Stimulated activated naive CD4-positive, alpha-beta T cell treated with Interleukin-2 at 50 U/mL for 16 hours (primary cell): ENCODE measurements around the gene MCM10.
A peak's percentile ranks its signal among the peaks of the same experiment; 100 is the strongest.
"Not testable (repeated sequence)": the region's sequence is repeated elsewhere in the genome, so short reads cannot be mapped to it uniquely, and the experiment has no call there.

Experiments used
- DNase-seq: peaks from one replicate; lab custom pipeline; 2025; lab: John Stamatoyannopoulos, UW

Gene MCM10

DNA sequence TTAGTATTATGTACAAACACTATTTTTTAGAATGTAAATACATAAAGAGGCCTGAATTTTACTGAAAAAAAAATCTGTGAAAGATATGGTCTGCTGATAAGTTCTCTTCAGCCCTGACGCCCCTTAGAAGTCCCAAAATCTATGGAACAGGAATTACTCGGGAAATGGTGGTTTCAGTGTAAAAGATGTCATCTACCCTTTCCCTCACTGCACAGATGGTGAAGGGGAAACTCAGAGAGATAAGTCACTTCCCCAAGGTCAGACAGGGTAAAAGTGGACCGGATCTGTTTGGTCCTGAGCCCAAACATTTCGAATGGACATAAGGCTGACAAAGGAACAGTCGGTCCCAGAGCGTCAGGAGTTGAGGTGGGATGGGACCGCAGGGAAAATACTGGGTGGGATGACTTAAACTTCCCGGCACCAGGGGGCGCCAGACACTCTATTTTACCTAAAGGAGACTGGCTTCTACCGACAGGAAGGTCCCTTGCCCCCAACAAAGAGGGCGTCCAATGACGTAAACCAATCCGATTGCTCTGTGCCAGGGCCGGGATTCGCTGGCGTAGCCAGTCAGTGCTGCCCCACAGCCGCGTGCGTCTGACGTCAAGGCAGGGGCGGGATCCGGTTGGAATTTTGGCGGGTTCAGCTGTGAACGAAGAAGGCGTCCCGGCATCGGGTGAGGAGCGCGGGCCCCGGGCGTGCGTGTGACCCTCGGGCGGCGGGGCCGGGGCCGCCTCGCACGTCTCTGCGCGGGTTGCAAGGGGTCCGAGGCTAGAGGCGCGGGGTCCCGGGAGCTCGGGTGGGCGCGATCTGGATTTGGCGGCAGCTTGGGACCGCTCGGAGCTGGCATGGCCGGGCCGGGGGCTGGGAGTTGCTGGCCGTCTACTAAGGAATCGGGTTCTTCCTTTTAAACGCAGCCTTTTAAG, at the start of gene MCM10:
MCM10 (plus strand) TSS at position 625 of the 923 bp plus-strand sequence. CDS start 2,645 bp downstream, outside the sequence.
- peak; percentile 97 for DNase-seq

DNA sequence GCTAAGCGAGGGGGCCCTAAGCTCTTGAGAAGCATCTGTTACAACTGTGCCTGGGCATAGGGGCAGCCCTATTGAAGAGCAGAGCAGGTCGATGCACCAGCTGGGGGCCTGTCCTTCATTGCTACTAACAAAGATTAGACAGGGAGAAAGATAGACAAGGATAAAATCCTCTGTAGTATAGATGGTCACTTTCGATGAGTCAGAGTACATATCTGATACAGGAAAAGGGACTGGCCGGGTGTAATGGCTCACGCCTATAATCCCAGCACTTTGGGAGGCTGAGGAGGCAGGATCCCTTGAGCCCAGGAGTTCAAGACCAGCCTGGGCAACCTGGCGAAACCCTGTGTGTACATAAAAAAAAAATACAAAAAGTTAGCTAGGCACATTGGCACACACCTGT, 47.8 kb upstream of the MCM10 start:
- DNase-seq, result no peak

DNA sequence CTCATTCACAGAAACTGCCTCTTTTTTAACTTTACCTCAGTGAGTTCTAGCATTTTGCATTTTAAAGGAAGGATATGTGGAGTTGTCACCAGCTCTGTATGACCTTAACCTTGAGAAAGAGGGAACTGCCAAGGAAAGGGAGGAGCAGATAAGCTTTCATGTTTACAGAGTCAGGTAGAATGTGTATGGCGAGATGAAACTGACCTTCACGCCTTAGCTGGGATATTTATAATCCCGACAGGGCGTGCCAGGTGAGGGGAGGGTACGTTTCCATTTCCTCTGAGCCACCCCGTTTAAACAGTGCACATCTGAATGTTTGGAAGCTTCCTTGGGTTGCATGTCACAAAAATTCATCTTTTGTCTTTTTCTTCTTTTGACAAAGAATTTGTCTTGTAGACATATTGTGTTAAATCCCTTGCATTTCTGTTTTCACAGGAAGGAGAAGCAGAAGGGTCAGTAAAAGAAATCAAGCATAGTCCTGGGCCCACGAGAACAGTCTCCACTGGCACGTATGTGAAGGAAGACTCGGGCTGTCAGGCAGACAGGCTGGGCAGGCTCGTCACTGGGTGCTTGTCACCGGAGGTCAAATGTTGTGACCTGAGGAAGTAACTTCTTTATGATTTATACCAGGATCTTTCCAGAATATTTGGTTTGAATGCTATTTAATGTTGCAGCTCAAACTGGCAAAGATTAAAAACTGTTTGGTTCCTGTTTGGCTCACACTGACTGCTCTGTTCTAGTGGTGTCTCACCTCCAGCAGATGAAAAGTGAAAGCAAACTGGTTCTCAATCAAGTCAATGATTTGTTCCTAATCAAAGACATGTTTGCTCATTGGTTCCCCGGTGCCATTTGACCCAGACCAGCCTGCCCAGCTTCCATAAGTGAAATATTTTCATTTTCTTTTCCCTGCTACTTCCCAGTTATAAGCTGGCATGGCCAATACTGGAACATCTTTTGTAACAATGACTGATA, 45.2 kb upstream of the MCM10 start:
- DNase-seq, result no peak

DNA sequence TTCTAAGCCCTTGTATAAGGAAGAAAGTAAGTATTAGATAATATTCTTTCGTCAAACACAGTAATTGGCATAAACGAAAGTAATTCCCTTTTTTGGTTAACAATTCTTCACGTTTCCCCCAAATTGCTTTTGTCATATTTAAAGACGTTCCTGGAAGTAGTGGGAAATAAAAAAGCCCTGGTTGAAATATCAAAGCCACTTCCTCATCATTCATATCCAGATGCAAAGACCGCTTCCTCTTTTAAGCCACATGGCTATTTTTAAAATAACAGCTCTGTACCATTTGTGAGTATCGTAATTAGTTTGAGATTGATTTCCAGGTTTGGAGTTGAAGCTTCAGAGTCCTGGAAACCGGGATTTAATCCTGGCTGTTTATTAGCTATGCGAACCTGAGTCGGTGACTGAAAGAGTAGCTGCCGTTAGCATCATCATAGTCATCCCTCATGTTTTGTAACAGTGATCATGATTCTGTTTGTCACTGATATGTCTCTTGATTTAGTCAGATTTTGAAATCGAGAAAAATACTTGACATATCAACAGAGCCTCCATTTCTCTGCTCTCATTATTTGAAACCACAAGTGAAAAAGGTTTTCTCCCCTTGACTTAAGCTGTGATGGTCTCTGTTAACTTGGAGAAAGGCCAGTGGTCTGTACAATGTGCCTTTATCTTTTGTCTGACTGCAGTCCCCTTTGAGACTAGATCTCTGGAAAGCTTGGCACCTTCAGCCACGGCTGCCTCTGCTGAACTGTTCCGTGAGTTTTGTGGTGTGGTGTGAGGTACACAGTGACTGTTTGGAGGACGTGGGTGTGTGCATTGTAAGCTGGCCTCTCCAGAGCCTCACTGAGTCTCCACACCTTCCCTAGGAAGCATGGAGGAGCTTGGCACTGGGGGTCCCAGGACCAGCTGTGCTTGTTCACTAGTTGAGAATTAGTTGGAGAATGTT, 43.2 kb upstream of the MCM10 start:
- DNase-seq, result no peak

DNA sequence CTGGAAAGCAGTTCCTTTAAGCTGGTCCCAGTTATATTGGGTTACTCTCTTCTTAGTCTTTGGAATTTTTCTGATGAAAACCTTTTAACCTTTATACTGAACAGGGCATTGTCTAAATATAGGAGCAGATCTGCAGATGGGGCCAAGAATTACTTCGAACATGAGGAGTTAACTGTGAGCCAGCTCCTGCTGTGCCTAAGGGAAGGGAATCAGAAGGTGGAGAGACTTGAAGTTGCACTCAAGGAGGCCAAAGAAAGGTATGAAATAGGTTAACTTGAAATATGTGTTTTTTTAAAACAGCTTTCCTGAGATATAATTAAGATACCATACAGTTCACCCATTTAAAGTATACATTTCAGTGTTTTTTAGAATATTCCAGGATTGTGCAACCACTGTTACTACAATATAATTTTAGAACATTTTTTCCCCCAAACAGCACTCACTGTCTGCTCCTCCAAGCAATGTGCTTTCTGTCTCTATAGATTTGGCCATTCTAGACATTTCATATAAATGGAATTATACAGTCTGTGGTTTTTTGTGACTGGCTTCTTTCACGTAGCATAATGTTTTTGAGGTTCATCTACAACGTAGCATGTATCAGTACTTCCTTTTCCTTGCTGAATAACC, 42.5 kb upstream of the MCM10 start:
- no peak for DNase-seq

DNA sequence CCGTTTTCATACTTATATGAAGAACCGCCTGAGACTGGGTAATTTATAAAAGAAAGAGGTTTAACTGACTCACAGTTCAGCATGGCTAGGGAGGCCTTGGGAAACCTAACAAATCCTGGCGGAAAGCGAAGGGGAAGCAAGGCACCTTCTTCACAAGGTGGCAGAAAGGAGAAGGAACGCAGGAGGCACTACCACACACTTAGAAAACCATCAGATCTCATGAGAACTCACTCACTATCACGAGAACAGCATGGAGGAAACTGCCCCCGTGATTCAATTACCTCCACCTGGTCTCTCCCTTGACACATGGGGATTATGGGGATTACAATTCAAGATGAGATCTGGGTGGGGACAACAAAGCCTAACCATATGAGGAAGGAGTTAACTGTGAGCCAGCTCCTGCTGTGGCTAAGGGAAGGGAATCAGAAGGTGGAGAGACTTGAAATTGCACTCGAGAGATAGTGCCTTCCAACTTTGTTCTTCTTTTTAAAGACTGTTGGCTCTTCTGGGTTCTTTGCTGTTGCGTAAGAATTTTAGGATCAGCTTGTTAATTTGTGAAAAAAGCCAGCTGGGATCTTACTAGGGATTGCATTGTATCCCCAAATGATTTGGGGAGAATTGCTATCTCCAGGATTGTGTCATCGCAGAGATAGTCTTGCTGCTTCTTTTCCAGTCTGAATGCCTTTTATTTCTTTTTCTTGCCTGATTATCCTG, 40.4 kb upstream of the MCM10 start:
- no peak for DNase-seq

DNA sequence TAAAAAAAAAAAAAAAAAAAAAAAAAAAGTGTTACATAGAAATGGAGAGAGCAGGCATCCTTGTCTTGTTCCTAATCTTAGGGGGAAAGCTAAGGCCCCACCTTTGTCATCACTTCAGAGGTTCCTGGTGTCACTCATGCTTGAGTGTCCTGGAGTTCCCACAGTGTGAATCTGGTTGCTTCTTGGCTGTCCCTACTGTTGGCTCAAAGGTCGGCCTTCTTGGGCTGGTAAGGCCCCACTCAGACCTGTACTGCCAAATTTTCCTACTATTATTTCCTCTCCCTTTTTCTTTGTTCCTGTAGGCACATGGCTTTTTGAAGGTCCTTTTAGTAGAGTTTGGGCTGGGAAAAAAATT, 39.9 kb upstream of the MCM10 start:
- no peak for DNase-seq

DNA sequence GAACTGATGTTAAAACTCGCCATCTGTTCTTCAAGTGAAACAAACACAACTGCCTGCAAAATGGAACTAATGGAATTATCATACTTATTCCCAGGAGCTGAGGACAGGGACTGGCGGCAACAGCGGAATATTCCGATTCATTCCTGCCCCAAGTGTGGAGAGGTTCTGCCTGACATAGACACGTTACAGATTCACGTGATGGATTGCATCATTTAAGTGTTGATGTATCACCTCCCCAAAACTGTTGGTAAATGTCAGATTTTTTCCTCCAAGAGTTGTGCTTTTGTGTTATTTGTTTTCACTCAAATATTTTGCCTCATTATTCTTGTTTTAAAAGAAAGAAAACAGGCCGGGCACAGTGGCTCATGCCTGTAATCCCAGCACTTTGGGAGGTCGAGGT, 24.7 kb upstream of the MCM10 start:
- DNase-seq, result no peak

DNA sequence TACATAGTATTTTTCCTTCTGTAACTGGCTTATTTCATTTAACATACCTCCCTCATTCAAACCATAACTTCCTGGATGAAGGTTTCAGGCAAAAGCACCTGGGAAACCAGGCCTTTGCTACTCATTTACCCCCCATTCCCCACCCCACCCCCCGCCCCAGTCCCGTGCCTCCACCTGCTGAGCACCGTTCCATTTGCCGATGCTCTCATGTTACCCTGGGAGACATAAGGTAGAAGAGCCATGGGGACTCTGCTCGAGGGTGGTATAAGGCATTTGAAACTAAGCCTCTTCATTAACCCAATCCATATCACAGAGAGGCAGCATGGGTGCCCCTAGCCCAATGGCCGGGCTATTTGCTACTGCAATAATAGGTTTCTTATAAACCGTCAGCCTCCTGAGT, 22.2 kb upstream of the MCM10 start:
- DNase-seq, result no peak

DNA sequence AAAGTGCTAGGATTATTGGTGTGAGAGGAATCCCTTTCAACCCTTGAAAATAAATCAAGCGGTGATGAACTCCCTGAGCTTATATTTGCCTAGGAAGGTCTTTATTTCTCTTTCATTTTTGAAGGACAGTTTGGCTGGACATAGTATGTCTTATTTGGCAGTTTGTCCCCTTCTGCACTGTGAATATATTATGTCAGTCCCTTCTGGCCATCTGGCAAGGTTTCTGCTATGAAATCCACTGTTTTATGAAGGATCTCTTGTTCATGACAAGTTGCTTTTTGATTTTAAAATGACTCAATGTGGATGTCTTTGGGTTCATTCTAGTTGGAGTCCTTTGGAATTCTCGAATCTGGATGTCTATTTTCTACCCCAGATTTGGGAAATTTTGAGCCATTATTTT, 21.7 kb upstream of the MCM10 start:
- DNase-seq, result no peak

DNA sequence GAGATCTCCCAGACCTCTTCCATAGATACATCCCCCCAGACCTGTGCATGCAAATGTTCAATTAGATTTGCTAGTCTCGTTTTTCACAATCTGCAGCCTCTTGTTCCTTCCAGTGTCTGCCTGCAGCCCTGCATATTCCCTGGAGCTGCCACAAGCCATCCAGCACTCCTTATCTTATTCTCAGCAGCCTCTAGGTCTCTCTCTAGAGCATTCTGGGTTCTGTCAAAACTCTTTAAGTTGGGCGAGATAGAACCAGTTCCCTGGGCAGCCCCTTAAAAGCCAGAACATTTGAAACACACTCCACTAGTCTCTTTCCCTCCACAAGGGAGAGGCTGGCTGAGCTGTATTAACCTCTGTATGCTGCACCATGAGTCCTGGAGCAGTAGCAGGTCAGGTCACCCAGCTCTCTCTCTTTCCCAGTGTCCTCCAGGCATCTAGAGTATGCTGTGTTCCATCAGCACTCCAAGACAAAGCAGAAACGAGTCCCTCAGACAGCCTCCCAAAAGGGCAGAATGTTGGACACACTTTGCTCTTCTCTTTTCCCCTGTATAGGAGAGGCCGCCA, 20.6 kb upstream of the MCM10 start:
- no peak for DNase-seq

DNA sequence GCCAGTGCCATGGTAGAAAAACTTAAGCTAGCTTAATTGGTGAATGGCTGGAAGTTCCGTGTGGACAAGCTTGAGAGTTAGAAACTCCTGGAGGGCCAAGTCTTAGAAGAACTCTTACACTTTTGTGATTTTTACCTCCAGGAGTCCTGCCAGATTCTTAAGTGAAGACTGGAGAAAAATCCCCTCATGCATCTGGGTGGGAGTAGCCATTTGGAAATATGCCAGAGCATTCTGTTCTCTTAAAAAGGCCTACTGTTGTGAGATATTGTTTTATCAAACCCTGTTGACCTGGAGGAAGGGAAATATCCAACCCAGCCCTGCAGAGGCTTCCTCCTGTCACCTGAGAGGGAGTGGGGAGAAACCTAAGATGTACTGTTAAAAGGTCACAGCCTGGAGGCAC, 17.6 kb upstream of the MCM10 start:
- DNase-seq, result no peak

DNA sequence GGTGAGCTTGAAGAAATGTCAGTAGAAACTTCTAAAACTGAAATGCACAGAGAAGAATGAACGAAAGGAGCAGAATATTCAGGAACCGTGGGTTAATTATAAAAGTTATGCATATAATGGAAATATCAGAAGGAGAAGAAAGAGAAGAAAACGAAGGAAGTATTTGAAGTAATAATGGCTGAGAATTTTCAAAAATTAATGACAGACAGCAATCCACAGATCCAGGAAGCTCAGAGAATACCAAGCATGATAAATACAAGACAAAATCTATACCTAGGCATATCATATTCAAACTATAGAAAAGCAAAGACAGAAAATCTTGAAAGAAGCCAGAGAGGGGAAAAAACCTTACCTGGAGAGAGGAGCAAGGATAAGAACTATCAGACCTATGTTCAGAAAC, 16.5 kb upstream of the MCM10 start:
- no peak for DNase-seq

DNA sequence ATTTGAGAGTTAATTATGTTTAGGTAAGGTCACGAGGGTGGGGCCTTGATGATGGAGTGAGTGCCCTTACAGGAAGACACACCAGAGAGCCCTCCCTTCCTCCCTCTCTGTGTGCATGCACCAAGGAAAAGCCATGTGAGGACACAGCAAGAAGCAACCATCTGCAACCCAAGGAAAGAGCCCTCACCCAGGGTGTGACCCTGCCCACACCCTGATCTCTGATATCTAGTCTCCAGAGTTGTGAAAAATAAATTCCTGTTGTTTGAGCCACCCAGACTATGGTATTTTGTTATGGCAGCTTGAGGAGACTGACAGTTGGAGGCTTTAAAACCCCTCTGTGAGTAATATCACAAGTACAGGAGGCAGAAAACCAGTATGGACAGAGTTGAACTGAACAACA, 15.0 kb upstream of the MCM10 start:
- DNase-seq, result no peak

DNA sequence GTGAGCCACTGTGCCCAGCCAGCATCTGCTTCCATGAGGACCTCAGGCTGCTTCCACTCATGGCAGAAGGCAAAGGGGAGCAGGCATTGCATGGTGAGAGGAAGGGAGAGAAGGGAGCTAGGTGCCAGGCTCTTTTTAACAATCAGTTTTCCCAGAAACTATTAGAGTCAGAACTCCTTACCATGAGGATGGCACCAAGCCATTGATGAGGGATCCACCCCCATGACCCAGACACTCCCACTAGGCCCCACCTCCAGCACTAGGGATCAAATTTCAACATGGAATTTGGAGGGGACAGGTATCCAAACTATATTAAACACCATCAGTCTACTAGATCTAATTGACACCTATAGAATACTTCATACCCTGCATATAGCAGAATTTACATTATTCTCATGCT, 14.2 kb upstream of the MCM10 start:
- no peak for DNase-seq

DNA sequence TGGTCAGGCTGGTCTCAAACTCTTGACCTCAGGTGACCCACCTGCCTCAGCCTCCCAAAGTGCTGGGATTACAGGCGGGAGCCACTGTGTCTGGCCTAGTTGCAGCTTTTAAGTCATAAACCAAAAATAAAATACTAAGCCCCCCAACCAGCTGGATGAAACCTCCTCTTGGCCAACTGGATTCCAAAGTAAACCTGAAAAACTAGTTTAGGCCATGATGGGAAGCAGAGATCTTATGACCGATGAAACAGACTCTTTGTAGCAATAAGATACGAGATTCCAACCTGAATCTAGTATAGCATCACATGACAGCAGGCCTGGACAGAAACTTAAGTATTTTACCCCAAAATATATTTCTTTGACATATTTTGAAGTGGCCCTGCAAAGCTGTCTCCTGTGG, 9.1 kb upstream of the MCM10 start:
- no peak for DNase-seq

DNA sequence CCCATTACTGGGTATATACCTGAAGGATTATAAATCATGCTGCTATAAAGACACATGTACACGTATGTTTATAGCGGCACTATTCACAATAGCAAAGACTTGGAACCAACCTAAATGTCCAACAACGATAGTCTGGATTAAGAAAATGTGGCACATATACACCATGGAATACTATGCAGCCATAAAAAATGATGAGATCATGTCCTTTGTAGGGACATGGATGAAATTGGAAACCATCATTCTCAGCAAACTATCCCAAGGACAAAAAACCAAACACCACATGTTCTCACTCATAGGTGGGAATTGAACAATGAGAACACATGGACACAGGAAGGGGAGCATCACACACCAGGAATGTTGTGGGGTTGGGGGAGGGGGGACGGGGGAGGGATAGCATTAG, 5.5 kb upstream of the MCM10 start:
- not testable (repeated sequence) for DNase-seq

DNA sequence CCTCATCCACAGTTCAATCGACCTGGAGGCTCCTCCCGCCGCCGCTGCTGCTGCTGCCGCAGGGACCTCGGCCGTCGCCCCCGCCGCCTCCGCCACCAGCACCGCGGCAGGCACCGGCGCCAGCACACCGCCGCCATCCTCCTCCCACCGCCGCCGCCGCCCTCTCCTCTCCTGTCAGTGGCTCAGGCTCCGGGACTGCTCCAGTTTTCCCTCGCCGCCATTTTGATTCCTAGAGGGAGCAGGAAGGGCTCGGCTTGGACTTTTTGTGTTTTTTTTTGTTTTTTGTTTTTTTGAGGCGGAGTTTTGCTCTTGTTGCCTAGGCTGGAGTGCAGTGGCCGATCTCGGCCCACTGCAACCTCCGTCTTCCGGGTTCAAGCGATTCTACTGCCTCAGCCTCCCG, 3.0 kb upstream of the MCM10 start:
- peak; percentile 9 for DNase-seq

DNA sequence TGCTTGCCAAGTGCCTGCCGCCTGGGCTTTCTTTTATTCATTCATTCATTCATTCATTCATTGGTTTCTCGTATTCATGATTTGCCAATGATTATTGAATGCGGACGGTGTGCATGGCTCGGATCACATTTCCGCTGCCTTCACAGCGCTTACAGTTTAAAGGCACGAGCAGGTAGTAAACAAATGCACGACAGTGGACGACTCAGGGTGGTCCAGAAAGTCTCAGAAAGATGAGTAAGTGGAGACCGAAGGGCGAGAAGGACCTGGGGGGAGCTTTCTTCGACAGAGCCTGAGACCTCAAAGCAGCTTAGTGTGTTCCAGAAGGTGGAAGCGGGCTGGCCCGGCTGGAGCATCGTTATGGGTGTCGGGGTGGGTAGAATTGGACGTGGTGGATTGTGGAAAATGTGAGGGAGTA, 506 bp downstream of the MCM10 start:
- DNase-seq, result no peak

DNA sequence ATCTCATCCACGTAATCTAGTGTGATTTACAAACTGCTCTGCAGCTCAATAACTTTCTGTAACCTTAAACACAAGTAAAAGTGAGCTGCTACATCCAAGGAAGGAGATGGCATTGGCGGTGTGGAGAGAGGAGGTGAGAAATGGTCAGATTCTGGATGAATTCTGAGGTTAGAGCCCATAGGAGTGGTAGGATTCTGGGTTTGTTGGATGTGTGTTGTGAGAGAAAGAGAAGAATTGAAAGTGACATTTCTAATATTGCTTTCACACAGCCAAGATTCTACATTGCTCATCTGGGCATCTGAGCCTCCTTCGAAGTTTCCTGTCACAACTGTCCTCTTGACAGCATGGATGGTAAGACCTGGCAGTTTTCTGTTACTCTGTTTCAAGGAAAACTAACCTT, 2.5 kb downstream of the MCM10 start:
- DNase-seq, result no peak
